ENCODE results near the gene ABCA6.

ABCA6 gene, protein sequence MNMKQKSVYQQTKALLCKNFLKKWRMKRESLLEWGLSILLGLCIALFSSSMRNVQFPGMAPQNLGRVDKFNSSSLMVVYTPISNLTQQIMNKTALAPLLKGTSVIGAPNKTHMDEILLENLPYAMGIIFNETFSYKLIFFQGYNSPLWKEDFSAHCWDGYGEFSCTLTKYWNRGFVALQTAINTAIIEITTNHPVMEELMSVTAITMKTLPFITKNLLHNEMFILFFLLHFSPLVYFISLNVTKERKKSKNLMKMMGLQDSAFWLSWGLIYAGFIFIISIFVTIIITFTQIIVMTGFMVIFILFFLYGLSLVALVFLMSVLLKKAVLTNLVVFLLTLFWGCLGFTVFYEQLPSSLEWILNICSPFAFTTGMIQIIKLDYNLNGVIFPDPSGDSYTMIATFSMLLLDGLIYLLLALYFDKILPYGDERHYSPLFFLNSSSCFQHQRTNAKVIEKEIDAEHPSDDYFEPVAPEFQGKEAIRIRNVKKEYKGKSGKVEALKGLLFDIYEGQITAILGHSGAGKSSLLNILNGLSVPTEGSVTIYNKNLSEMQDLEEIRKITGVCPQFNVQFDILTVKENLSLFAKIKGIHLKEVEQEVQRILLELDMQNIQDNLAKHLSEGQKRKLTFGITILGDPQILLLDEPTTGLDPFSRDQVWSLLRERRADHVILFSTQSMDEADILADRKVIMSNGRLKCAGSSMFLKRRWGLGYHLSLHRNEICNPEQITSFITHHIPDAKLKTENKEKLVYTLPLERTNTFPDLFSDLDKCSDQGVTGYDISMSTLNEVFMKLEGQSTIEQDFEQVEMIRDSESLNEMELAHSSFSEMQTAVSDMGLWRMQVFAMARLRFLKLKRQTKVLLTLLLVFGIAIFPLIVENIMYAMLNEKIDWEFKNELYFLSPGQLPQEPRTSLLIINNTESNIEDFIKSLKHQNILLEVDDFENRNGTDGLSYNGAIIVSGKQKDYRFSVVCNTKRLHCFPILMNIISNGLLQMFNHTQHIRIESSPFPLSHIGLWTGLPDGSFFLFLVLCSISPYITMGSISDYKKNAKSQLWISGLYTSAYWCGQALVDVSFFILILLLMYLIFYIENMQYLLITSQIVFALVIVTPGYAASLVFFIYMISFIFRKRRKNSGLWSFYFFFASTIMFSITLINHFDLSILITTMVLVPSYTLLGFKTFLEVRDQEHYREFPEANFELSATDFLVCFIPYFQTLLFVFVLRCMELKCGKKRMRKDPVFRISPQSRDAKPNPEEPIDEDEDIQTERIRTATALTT (N-terminal part only)

GRCh38 chr17:69141431-69142174 is at the start of gene ABCA6:
ABCA6 (minus strand) TSS chr17:69141895; CDS start chr17:69140703, 1,192 bp downstream.
- in situ Hi-C loops (cut with MboI; ENCODE audit: low pct_unique_long_range_greater_than_20kb, low sequenced_read_pairs, unreplicated experiment), result no loop called here

GRCh38 chr17:69188796-69189195 is 47.1 kb upstream of the ABCA6 start:
- DNase-seq (ENCODE audit: low spot score), result no peak
- TF ChIP-seq, protein P1, sequence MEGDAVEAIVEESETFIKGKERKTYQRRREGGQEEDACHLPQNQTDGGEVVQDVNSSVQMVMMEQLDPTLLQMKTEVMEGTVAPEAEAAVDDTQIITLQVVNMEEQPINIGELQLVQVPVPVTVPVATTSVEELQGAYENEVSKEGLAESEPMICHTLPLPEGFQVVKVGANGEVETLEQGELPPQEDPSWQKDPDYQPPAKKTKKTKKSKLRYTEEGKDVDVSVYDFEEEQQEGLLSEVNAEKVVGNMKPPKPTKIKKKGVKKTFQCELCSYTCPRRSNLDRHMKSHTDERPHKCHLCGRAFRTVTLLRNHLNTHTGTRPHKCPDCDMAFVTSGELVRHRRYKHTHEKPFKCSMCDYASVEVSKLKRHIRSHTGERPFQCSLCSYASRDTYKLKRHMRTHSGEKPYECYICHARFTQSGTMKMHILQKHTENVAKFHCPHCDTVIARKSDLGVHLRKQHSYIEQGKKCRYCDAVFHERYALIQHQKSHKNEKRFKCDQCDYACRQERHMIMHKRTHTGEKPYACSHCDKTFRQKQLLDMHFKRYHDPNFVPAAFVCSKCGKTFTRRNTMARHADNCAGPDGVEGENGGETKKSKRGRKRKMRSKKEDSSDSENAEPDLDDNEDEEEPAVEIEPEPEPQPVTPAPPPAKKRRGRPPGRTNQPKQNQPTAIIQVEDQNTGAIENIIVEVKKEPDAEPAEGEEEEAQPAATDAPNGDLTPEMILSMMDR (IDR thresholded peaks at IDR 0.05; ENCODE audit: extremely low read depth, insufficient read depth, missing control alignments), result no peak
- in situ Hi-C loops (cut with MboI; ENCODE audit: low pct_unique_long_range_greater_than_20kb, low sequenced_read_pairs, unreplicated experiment), result no loop called here

More at GRCh38 chr17:69141431-69142174, at the start of gene ABCA6:
- DNase-seq (ENCODE audit: low spot score), result no peak
- TF ChIP-seq, protein P1 (IDR thresholded peaks at IDR 0.05; ENCODE audit: extremely low read depth, insufficient read depth, missing control alignments), result no peak

DNA sequence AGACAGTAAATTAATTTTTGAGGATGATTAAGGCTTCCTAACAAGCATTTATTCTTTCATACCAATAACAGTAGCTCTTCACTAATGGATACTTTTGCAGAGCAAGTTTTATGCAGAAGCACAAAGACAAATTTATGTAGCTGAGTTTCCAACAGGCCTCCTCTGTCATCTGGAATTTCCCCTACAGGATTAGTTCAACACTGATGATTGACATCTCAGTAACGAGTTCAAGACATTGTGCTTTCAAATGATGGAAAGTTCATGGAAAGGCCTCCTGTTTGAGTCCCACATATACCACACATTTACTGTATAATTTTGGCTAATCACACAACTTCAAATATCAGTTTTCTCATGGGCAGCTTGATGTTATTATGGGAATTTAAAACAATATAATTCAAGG is 46.4 kb upstream of the ABCA6 start:
- in situ Hi-C loops (cut with MboI; ENCODE audit: low pct_unique_long_range_greater_than_20kb, low sequenced_read_pairs, unreplicated experiment), result no loop called here
- TF ChIP-seq, protein P1 (IDR thresholded peaks at IDR 0.05; ENCODE audit: extremely low read depth, insufficient read depth, missing control alignments), result no peak
- no peak for DNase-seq (ENCODE audit: low spot score)

GRCh38 chr17:69187294-69187693 is 45.6 kb upstream of the ABCA6 start:
- TF ChIP-seq, protein P1 (IDR thresholded peaks at IDR 0.05; ENCODE audit: extremely low read depth, insufficient read depth, missing control alignments), result no peak
- DNase-seq (ENCODE audit: low spot score), result no peak
- in situ Hi-C loops (cut with MboI; ENCODE audit: low pct_unique_long_range_greater_than_20kb, low sequenced_read_pairs, unreplicated experiment), result no loop called here

GRCh38 chr17:69179227-69179952 is 37.7 kb upstream of the ABCA6 start:
- in situ Hi-C loops (cut with MboI; ENCODE audit: low pct_unique_long_range_greater_than_20kb, low sequenced_read_pairs, unreplicated experiment), result no loop called here
- TF ChIP-seq, protein P1 (IDR thresholded peaks at IDR 0.05; ENCODE audit: extremely low read depth, insufficient read depth, missing control alignments), result no peak
- no peak for DNase-seq (ENCODE audit: low spot score)

Data from GM13977 (cell line).